Karpas-422 (cell line): ENCODE measurements around the gene AGO3. TPM values are rescaled to one million over a fixed set of nuclear protein-coding genes. Genes with fewer than 3 reads are reported as not detected.
"Not testable (repeated sequence)": the region's sequence is repeated elsewhere in the genome, so short reads cannot be mapped to it uniquely, and the experiment has no call there.

Experiments
- DNase-seq: peaks from one replicate; pipeline ENCODE4 v3.0.0-alpha.2; 2015
- H2AFZ ChIP-seq: fragments of 200-600 bp; sonication (generic); 2 replicates; pipeline ENCODE4 v1.6.1; 2014; ENCODE audit warnings: antibody characterized with exemption, low read length, mixed read lengths
- H3K27ac ChIP-seq: fragments of 200-600 bp; sonication (generic); 2 replicates; pipeline ENCODE4 v1.5.1; 2014; ENCODE audit warnings: mild to moderate bottlenecking, low read length, moderate library complexity
- H3K27me3 ChIP-seq: fragments of 200-600 bp; sonication (generic); 2 replicates; pipeline ENCODE4 v1.6.1; 2014; ENCODE audit warnings: low read length, mixed read lengths
- H3K36me3 ChIP-seq: fragments of 200-600 bp; sonication (generic); 2 replicates; pipeline ENCODE4 v1.6.1; 2014; ENCODE audit warnings: low read length, mixed read lengths; ENCODE audit not compliant: insufficient read depth
- H3K4me1 ChIP-seq: fragments of 200-600 bp; sonication (generic); 2 replicates; pipeline ENCODE4 v1.6.1; 2014; ENCODE audit warnings: mild to moderate bottlenecking, low read length, mixed read lengths
- H3K4me2 ChIP-seq: fragments of 200-600 bp; sonication (generic); 2 replicates; pipeline ENCODE4 v1.6.1; 2014; ENCODE audit warnings: low read length, low read depth, mild to moderate bottlenecking; ENCODE audit not compliant: poor library complexity, severe bottlenecking
- H3K4me3 ChIP-seq: fragments of 200-600 bp; sonication (generic); 2 replicates; pipeline ENCODE4 v1.5.1; 2014; ENCODE audit warnings: mild to moderate bottlenecking, antibody characterized with exemption, low read length, mixed read lengths
- H3K79me2 ChIP-seq: fragments of 200-600 bp; sonication (generic); 2 replicates; pipeline ENCODE4 v1.6.1; 2014; ENCODE audit warnings: mild to moderate bottlenecking, low read length, mixed read lengths
- H3K9ac ChIP-seq: fragments of 200-600 bp; sonication (generic); 2 replicates; pipeline ENCODE4 v1.6.0; 2014; ENCODE audit warnings: low read length
- H3K9me2 ChIP-seq: fragments of 200-600 bp; sonication (generic), shearing (Covaris generic); replicated peaks from 2 replicates; pipeline ENCODE4 v1.6.0; 2014; ENCODE audit warnings: mild to moderate bottlenecking, low read length, moderate library complexity; ENCODE audit not compliant: insufficient read depth
- H3K9me3 ChIP-seq: fragments of 300-700, 200-600 bp; sonication (generic); 2 replicates; pipeline ENCODE4 v1.6.1; 2014; ENCODE audit warnings: low read length, mixed read lengths
- H4K20me1 ChIP-seq: fragments of 200-600 bp; sonication (generic); 2 replicates; pipeline ENCODE4 v1.6.1; 2014; ENCODE audit warnings: mild to moderate bottlenecking, antibody characterized with exemption, low read length, low read depth; ENCODE audit not compliant: insufficient read depth
- total RNA-seq: library from RNA; depleted of rRNA; stranded (reverse); fragments of >200 nt; shearing (Covaris generic); gene quantifications from 2 replicates; pipeline ENCODE4 v1.2.3, GENCODE V29; 2014; ENCODE audit warnings: low replicate concordance

Gene AGO3
- total RNA-seq, 1 experiment from 2014 or later: 46.8 TPM

DNA sequence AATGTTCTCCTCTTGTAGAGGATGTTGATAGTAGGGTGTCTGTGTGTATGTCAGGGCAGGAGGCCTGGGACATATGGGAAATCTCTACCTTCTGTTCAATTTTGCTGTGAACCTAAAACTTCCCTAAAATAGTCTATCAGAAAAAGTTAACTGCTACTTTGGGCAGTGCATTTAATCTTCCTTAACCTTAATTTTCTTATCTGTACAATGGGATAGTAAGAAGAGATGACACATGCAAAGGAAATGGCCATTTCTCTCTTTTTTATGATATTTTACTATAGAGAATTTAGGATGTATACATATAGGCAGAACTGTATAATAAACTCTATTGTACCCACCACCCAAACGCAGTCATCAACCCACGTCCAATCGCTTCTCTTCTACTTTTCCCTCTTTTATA is 8.6 kb downstream of the AGO3 start:
- peaks cover 32% of the 10 kb centered on the region for H3K4me1 ChIP-seq
- H3K79me2 ChIP-seq: peaks cover 100% of the 10 kb centered on the region

DNA sequence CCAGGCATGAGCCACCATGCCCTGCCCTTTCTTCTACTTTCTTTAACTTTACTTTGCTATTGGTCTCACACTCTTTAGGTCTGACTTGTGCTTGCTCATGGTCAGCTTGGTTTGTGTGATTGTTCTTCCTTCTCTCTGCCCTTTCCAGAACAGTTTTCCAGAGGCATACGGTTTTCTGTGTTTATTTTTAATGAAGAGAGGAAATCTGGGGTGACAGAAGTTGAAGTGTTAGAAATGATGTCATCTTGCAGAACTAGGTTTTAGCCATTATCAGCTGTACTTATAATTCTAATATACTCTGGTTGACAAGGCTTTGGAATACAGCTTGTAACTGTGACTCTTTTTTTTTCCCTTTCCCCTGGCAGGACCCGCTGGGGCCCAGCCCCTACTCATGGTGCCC is 14.4 kb downstream of the AGO3 start:
- H3K9me2 ChIP-seq: no peaks in the 10 kb centered on the region
- no peaks in the 10 kb centered on the region for H4K20me1 ChIP-seq
- H3K4me3 ChIP-seq: no peak overlapping the region
- DNase-seq: no peak
- H2AFZ ChIP-seq: no peak overlapping the region
- no peak overlapping the region for H3K27ac ChIP-seq
- no peaks in the 10 kb centered on the region for H3K9me3 ChIP-seq
- peaks cover 93% of the 10 kb centered on the region for H3K79me2 ChIP-seq
- H3K4me2 ChIP-seq: no peak overlapping the region
- no peak overlapping the region for H3K9ac ChIP-seq
- H3K27me3 ChIP-seq: no peaks in the 10 kb centered on the region
- H3K36me3 ChIP-seq: peaks cover 24% of the 10 kb centered on the region; the same call in 1 of the 2 replicates
- peaks cover 20% of the 10 kb centered on the region for H3K4me1 ChIP-seq

More for the DNA sequence above, 8.6 kb downstream of the AGO3 start:
- Histone ChIP-seq H4K20me1 (no peaks in the 10 kb centered on the region), H3K4me2 (no peak overlapping the region), H3K9me3 (no peaks in the 10 kb centered on the region), H2AFZ (no peak overlapping the region), H3K9me2 (no peaks in the 10 kb centered on the region), H3K4me3 (no peak overlapping the region), H3K9ac (no peak overlapping the region), H3K36me3 (0 out of 2 replicates have a peak, but pooled peaks cover 13% of the 10 kb centered on the region), H3K27ac (no peak overlapping the region), H3K27me3 (no peaks in the 10 kb centered on the region)
- DNase-seq: no peak

DNA sequence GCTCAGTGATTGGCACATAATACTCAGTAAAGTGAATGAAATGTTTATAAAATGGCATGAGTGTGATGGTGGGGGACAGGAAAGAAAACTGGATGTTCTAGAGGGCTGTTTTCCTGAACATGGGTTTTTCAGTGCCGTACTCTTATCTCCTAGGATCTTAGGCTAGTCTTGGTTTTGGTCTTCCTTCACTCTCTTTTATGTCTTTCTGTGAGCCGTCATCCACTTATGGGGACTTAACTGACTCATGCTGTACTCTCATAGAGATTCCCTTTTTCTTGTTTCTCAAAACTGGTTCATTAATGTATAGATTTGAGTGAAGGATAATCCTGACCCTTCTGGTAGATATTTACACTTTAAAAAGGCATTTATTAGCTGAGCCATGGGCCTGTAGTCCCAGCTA is 16.6 kb downstream of the AGO3 start:
- Histone ChIP-seq H4K20me1 (no peaks in the 10 kb centered on the region), H3K9ac (no peak overlapping the region), H3K27ac (no peak overlapping the region), H3K9me2 (no peaks in the 10 kb centered on the region), H3K79me2 (peaks cover 93% of the 10 kb centered on the region), H3K4me2 (no peak overlapping the region), H3K9me3 (no peaks in the 10 kb centered on the region), H3K4me1 (peaks cover 5% of the 10 kb centered on the region), H2AFZ (no peak overlapping the region), H3K4me3 (no peak overlapping the region), H3K36me3 (peaks cover 20% of the 10 kb centered on the region), H3K27me3 (no peaks in the 10 kb centered on the region)
- no peak for DNase-seq

DNA sequence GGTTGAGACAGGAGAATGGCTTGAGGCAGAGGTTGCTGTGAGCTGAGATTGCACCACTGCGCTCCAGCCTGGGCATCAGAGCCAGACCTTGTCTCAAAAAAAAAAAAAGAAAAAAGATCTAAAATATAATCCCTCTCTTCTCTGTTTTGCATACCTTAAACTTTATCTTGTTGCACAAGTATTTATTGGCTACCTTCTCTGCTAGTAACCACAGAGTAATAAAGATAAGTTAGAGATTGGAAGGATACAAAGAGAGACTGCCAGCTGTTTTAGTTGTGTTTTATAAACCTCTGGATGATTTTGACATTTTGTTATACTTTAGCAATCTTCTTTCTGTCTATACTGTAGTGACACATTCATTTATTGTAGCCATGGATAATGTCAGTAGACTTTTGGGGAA is 27.7 kb downstream of the AGO3 start:
- DNase-seq: no peak
- Histone ChIP-seq H3K27ac (no peak overlapping the region), H2AFZ (no peak overlapping the region), H3K9me3 (no peaks in the 10 kb centered on the region), H3K4me1 (peaks cover 12% of the 10 kb centered on the region), H3K36me3 (no peaks in the 10 kb centered on the region), H3K4me2 (no peak overlapping the region), H3K9me2 (no peaks in the 10 kb centered on the region), H3K4me3 (no peak overlapping the region), H3K27me3 (no peaks in the 10 kb centered on the region), H3K9ac (no peak overlapping the region), H3K79me2 (peaks cover 88% of the 10 kb centered on the region), H4K20me1 (no peaks in the 10 kb centered on the region)

DNA sequence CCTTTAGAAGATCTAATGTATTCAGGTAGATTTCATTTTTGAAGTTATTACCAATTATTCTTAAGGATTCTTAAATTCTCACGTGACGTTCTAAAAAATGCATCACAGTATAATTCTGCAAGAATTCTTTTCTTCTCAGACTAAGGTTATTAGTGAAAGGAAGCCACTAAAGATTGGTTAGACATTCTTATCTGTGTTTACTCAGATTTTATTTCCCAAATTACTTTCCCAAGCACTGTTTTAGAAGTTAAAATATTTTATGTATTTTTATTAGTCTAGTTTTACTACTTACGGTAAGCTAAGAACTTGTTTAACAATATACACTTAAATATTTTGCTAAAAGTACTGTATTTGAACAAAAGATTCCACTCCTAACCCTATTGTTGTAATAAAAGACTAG is 28.4 kb downstream of the AGO3 start:
- no peaks in the 10 kb centered on the region for H3K9me2 ChIP-seq
- no peaks in the 10 kb centered on the region for H3K36me3 ChIP-seq
- no peaks in the 10 kb centered on the region for H3K27me3 ChIP-seq
- no peaks in the 10 kb centered on the region for H4K20me1 ChIP-seq
- no peak overlapping the region for H2AFZ ChIP-seq
- DNase-seq: no peak
- no peak overlapping the region for H3K4me3 ChIP-seq
- no peaks in the 10 kb centered on the region for H3K9me3 ChIP-seq
- peaks cover 12% of the 10 kb centered on the region for H3K4me1 ChIP-seq
- peaks cover 88% of the 10 kb centered on the region for H3K79me2 ChIP-seq
- H3K9ac ChIP-seq: no peak overlapping the region
- no peak overlapping the region for H3K27ac ChIP-seq
- H3K4me2 ChIP-seq: no peak overlapping the region

DNA sequence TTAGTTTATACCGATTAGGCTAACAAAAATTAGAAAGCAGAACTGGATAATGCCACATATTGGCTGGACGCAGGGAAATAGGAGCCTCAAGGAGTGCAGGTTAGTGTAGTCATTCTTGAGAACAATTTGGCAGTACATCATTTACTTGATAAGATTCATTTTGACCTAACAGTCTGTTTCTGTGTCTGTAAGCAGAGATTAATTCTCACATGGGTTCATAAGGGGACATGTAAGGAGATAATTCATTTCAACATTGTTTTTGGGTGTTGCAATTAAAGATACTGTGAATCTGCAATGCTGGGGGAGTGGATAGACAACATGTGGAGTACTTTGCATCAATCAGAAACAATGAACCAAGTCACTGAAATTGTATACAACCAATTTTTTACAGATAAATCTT is 32.0 kb downstream of the AGO3 start:
- H4K20me1 ChIP-seq: no peaks in the 10 kb centered on the region
- no peak overlapping the region for H3K4me2 ChIP-seq
- DNase-seq: no peak
- no peak overlapping the region for H2AFZ ChIP-seq
- H3K27ac ChIP-seq: no peak overlapping the region
- H3K4me3 ChIP-seq: no peak overlapping the region
- peaks cover 79% of the 10 kb centered on the region for H3K79me2 ChIP-seq
- H3K4me1 ChIP-seq: peaks cover 12% of the 10 kb centered on the region
- no peaks in the 10 kb centered on the region for H3K9me2 ChIP-seq
- H3K36me3 ChIP-seq: peaks cover 8% of the 10 kb centered on the region
- H3K9ac ChIP-seq: no peak overlapping the region
- H3K27me3 ChIP-seq: no peaks in the 10 kb centered on the region
- H3K9me3 ChIP-seq: no peaks in the 10 kb centered on the region

DNA sequence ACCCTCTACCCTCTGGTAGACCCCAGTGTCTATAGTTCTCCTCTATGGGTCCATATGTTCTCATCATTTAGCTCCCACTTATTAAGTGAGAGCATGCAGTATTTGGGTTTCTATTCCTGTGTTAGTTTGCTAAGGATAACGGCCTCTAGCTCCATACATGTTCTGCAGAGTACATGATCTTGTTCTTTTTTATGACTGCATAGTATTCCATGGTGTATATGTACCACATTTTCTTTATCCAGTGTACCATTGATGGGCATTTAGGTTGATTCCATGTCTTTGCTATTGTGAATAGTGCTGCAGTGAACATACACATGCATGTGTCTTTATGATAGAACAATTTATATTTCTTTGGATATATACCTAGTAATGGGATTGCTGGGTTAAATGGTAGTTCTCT is 33.4 kb downstream of the AGO3 start:
- not testable (repeated sequence) for H4K20me1 ChIP-seq, H3K4me3 ChIP-seq, H3K4me2 ChIP-seq, H3K27me3 ChIP-seq, DNase-seq, H3K27ac ChIP-seq, H3K9me2 ChIP-seq, H2AFZ ChIP-seq, H3K4me1 ChIP-seq, H3K9me3 ChIP-seq, H3K9ac ChIP-seq
- Histone ChIP-seq H3K36me3 (peaks cover 17% of the 10 kb centered on the region), H3K79me2 (peaks cover 79% of the 10 kb centered on the region)

DNA sequence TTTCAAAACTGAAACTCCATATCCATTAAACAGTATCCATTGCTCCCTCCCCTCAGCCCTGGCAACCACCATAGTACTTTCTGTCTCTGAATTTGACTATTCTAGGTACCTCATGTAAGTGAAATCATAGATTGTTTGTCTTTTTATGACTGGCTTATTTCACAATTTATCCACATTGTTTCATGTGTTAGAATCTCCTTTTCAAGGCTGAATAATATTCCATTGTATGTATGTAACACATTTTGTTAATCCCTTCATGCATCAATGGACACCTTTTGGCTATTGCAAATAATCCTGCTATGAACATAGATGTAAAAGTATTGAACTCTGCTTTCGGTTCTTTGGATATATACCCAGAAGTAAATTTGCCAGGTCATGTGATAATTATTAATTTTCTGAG is 37.5 kb downstream of the AGO3 start:
- H4K20me1 ChIP-seq: no peaks in the 10 kb centered on the region
- H3K4me1 ChIP-seq: no peaks in the 10 kb centered on the region
- H3K36me3 ChIP-seq: peaks cover 24% of the 10 kb centered on the region
- no peak overlapping the region for H3K9ac ChIP-seq
- no peaks in the 10 kb centered on the region for H3K27me3 ChIP-seq
- H3K9me2 ChIP-seq: no peaks in the 10 kb centered on the region
- no peak for DNase-seq
- H3K4me3 ChIP-seq: no peak overlapping the region
- H3K27ac ChIP-seq: no peak overlapping the region
- H3K79me2 ChIP-seq: peaks cover 66% of the 10 kb centered on the region
- no peak overlapping the region for H3K4me2 ChIP-seq
- H3K9me3 ChIP-seq: no peaks in the 10 kb centered on the region
- H2AFZ ChIP-seq: no peak overlapping the region

DNA sequence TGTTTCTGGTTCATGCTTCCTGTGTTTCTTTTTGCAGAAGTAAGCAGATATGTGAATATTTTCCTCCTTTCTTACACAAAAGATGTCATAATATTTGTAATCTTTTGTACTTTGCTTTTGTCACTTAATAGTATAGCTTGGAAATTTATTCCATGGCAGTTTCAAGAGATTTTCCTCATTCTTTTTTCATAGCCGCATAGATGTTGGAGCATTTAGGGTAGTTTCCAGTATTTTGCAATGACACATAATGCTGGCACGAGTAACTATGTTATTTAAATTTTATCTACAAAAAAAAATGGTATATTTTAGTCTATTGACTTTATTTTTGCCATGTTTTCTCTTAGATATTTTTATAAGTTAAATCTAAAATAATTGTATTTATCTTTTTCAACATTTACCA is 40.7 kb downstream of the AGO3 start:
- Histone ChIP-seq H3K27ac (no peak overlapping the region), H3K4me1 (no peaks in the 10 kb centered on the region), H3K4me3 (no peak overlapping the region), H3K9ac (no peak overlapping the region), H3K4me2 (no peak overlapping the region), H3K9me3 (no peaks in the 10 kb centered on the region), H4K20me1 (no peaks in the 10 kb centered on the region), H3K79me2 (peaks cover 75% of the 10 kb centered on the region), H3K27me3 (no peaks in the 10 kb centered on the region), H3K9me2 (no peaks in the 10 kb centered on the region), H3K36me3 (peaks cover 50% of the 10 kb centered on the region), H2AFZ (no peak overlapping the region)
- DNase-seq: no peak
